Calu3 (cell line): ENCODE results near the gene MAGI1. TPM values are rescaled to one million over a fixed set of nuclear protein-coding genes. Genes with fewer than 3 reads are reported as not detected.
"Not testable (repeated sequence)": the region's sequence is repeated elsewhere in the genome, so short reads cannot be mapped to it uniquely, and the experiment has no call there.

Source experiments
- BruUV-seq: library from RNA; stranded (reverse); fragments of 400-500 nt; replicated peaks from 2 replicates; lab custom pipeline; 2021; lab: Mats Ljungman, UMichigan
- CTCF ChIA-PET: fragments of 300-600 bp; sonication (Branson Sonifier 250); formaldehyde crosslinking; loops from one replicate; lab custom pipeline; 2022; ENCODE audit warnings: antibody characterized with exemption; lab: Charles Lee
- DNase-seq: peaks from one replicate; pipeline ENCODE4 v3.0.0; 2022
- H3K27ac Mint-ChIP-seq: one replicate; pipeline ENCODE4 v1.8.0; 2022; ENCODE audit warnings: mixed read lengths; ENCODE audit not compliant: unreplicated experiment
- H3K27me3 Mint-ChIP-seq: one replicate; pipeline ENCODE4 v1.8.0; 2022; ENCODE audit warnings: mixed read lengths; ENCODE audit not compliant: unreplicated experiment
- H3K36me3 Mint-ChIP-seq: one replicate; pipeline ENCODE4 v1.8.0; 2022; ENCODE audit warnings: mild to moderate bottlenecking, moderate library complexity, mixed read lengths; ENCODE audit not compliant: insufficient read depth, unreplicated experiment
- H3K4me1 Mint-ChIP-seq: one replicate; pipeline ENCODE4 v1.8.0; 2022; ENCODE audit warnings: mild to moderate bottlenecking, low read depth, mixed read lengths; ENCODE audit not compliant: unreplicated experiment
- H3K4me3 Mint-ChIP-seq: one replicate; pipeline ENCODE4 v1.8.0; 2022; ENCODE audit warnings: mild to moderate bottlenecking, low read depth, moderate library complexity, mixed read lengths; ENCODE audit not compliant: unreplicated experiment
- H3K9me3 Mint-ChIP-seq: one replicate; pipeline ENCODE4 v1.8.0; 2022; ENCODE audit warnings: low read depth, mixed read lengths; ENCODE audit not compliant: unreplicated experiment
- CTCF ChIP-seq: fragments of 200-600 bp; IDR thresholded peaks from one replicate; pipeline ENCODE4 v1.8.0; 2022; ENCODE audit warnings: antibody characterized with exemption; ENCODE audit not compliant: unreplicated experiment
- intact Hi-C: fragments of 100-400 bp; cut with micrococcal nuclease; formaldehyde crosslinking; loops from one replicate; pipeline ENCODE4 v1.10.0; 2022; ENCODE audit not compliant: unreplicated experiment
- total RNA-seq: library from RNA; stranded (reverse); gene quantifications from 2 replicates; pipeline ENCODE4 v1.2.3, GENCODE V29; 2022

Gene MAGI1
- total RNA-seq, 1 experiment from 2014 or later = 76.4 TPM

- Mint-ChIP-seq H3K36me3 (no peaks in the 10 kb centered on the region), H3K9me3 (no peaks in the 10 kb centered on the region), H3K27ac (no peak overlapping the region), H3K4me3 (no peak overlapping the region), H3K4me1 (peaks cover 6% of the 10 kb centered on the region), H3K27me3 (no peaks in the 10 kb centered on the region)
- no peak for DNase-seq
- CTCF ChIA-PET = interaction anchor here (0.6 to 1.2 kb wide), 5 partner anchors 35 to 1547 kb away, joined by 3 to 5 read pairs (median 3); no protein-coding TSS in a partner anchor
- intact Hi-C loops = loop anchor here (10.0 kb wide), 1 partner anchor 95 kb away; no protein-coding TSS in a partner anchor
- BruUV-seq = no TSS peak
- no peak for TF ChIP-seq CTCF
Measured at GRCh38 chr3:65569845-65570405, 468.8 kb downstream of the MAGI1 start.

- Mint-ChIP-seq H3K4me3 (no peak overlapping the region), H3K4me1 (no peaks in the 10 kb centered on the region), H3K27ac (no peak overlapping the region), H3K27me3 (no peaks in the 10 kb centered on the region), H3K36me3 (no peaks in the 10 kb centered on the region), H3K9me3 (no peaks in the 10 kb centered on the region)
- no TSS peak for BruUV-seq
- intact Hi-C loops = no loop called here
- TF ChIP-seq CTCF = no peak
- DNase-seq = no peak
- CTCF ChIA-PET = no interaction called here
Measured at GRCh38 chr3:65569129-65569528, 469.6 kb downstream of the MAGI1 start.

- no TSS peak for BruUV-seq
- TF ChIP-seq CTCF = no peak
- H3K4me3 Mint-ChIP-seq = no peak overlapping the region
- H3K4me1 Mint-ChIP-seq = no peaks in the 10 kb centered on the region
- no peaks in the 10 kb centered on the region for H3K27me3 Mint-ChIP-seq
- intact Hi-C loops = no loop called here
- H3K27ac Mint-ChIP-seq = no peak overlapping the region
- H3K36me3 Mint-ChIP-seq = no peaks in the 10 kb centered on the region
- DNase-seq = no peak
- CTCF ChIA-PET = no interaction called here
- no peaks in the 10 kb centered on the region for H3K9me3 Mint-ChIP-seq
Measured at GRCh38 chr3:65568497-65568896, 470.2 kb downstream of the MAGI1 start.

GRCh38 chr3:65565744-65566143 lies 473.0 kb downstream of the MAGI1 start:
- H3K4me1 Mint-ChIP-seq, DNase-seq, H3K4me3 Mint-ChIP-seq, BruUV-seq, CTCF ChIA-PET, intact Hi-C loops, H3K9me3 Mint-ChIP-seq, H3K36me3 Mint-ChIP-seq, H3K27me3 Mint-ChIP-seq, H3K27ac Mint-ChIP-seq: not testable (repeated sequence)

GRCh38 chr3:65564483-65564882 lies 474.2 kb downstream of the MAGI1 start:
- Mint-ChIP-seq H3K4me1 (no peaks in the 10 kb centered on the region), H3K4me3 (no peak overlapping the region)
- no TSS peak for BruUV-seq

More at GRCh38 chr3:65564483-65564882, 474.2 kb downstream of the MAGI1 start:
- Mint-ChIP-seq H3K27me3 (no peaks in the 10 kb centered on the region), H3K9me3 (no peaks in the 10 kb centered on the region), H3K27ac (no peak overlapping the region), H3K36me3 (no peaks in the 10 kb centered on the region)
- no peak for TF ChIP-seq CTCF
- DNase-seq = no peak
- intact Hi-C loops = no loop called here
- CTCF ChIA-PET = no interaction called here
